Rectal smooth muscle tissue (tissue), 1 donor: ENCODE results near the gene MAP3K4.

ENCODE experiments used
- H3K27ac ChIP-seq: one replicate; pipeline ENCODE4 v1.7.0; 2013; ENCODE audit warnings: low read depth, low read length, inconsistent platforms
- H3K27me3 ChIP-seq: one replicate; pipeline ENCODE4 v1.7.0; 2013; ENCODE audit warnings: low read length; ENCODE audit not compliant: control insufficient read depth, insufficient read depth
- H3K36me3 ChIP-seq: one replicate; pipeline ENCODE4 v1.7.0; 2013; ENCODE audit warnings: low read length; ENCODE audit not compliant: control insufficient read depth, insufficient read depth
- H3K4me1 ChIP-seq: one replicate; pipeline ENCODE4 v1.7.0; 2013; ENCODE audit warnings: low read length; ENCODE audit not compliant: control insufficient read depth, insufficient read depth
- H3K4me3 ChIP-seq: one replicate; pipeline ENCODE4 v1.7.0; 2013; ENCODE audit warnings: low read length
- H3K9ac ChIP-seq: one replicate; pipeline ENCODE4 v1.7.0; 2013; ENCODE audit warnings: low read length

The MAP3K4 gene

DNA sequence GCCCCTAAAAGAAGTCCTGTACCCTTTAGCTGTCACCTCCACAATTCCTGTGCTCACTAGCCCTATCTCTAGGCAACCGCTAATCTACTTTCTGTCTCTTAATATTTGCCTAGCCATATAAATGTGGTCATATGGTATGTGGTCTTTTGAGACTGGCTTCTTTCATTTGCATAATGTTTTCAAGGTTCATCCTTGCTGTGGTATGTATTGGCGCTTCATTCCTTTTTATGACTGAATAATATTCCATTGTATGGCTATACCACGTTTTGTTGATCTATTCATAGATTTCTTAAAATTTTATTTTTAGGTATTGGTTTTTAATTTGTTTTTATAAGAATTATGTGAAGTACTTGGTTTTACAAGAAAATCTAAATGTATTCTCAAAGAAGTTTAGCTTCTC is 70.0 kb downstream of the MAP3K4 start:
- H3K4me1 ChIP-seq: no peaks in the 10 kb centered on the region
- H3K27me3 ChIP-seq: no peaks in the 10 kb centered on the region
- no peaks in the 10 kb centered on the region for H3K36me3 ChIP-seq
- no peak overlapping the region for H3K9ac ChIP-seq
- H3K27ac ChIP-seq: no peak overlapping the region
- no peak overlapping the region for H3K4me3 ChIP-seq

DNA sequence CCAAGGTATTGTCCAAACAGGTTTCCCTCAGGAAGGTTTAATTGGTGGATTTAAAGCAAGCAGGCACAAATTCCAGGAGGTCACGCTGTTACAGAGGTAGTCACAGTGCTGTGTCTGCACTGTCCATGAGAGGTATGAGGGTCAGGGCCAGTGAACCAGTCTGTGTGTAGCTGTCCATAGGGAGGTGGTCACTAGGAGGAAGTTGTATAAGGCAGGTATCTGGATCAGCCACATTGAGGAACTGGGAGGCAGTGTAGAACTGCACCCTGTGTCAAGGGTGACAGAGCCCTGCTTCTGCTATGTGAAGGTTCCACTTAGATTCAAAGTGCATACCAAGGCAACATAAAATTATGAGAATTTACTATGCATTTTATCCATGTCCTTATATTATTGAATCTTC is 73.3 kb downstream of the MAP3K4 start:
- Histone ChIP-seq H3K4me1 (no peaks in the 10 kb centered on the region), H3K27me3 (no peaks in the 10 kb centered on the region), H3K36me3 (no peaks in the 10 kb centered on the region), H3K27ac (no peak overlapping the region), H3K4me3 (no peak overlapping the region), H3K9ac (no peak overlapping the region)

DNA sequence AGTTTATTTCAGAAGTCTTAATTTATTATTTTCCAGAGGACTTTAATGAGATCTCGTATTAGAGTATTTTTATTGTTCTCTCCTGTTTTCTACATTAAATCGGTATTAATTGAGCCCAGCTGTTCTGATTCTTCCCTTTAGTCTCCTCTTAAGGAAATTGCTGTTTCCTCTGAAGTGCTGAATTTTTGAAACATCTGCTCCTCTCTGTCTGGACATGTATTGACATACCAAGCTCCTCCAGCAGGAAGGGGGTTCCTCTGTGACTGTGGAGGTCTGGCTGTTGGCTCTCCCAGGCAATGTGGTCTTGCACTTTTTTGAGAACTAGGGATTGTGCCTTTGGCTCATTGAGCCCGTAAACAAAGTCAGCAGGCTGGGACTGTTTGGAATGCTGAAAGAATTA is 74.9 kb downstream of the MAP3K4 start:
- Histone ChIP-seq H3K4me3 (no peak overlapping the region), H3K9ac (no peak overlapping the region), H3K36me3 (no peaks in the 10 kb centered on the region), H3K4me1 (no peaks in the 10 kb centered on the region), H3K27ac (no peak overlapping the region), H3K27me3 (no peaks in the 10 kb centered on the region)

DNA sequence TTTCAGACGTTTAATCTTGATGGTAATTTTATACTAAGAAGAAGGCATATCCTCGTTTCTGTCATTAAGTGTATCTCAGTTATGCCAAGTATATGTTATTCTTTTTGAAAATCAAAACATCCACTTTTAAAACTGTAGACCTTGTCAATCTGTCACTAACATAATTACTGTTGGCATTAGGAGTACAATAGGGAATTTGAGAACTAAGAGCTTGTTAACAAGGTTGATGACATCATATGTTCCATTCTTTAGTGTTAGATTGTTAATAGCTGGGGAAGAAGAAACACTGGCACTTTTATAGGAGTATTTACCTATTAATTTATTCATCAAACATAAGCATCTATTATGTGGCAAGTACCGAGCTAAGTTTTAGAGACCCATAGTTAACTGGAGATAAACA is 76.2 kb downstream of the MAP3K4 start:
- Histone ChIP-seq H3K27ac (no peak overlapping the region), H3K9ac (no peak overlapping the region), H3K4me3 (no peak overlapping the region), H3K4me1 (no peaks in the 10 kb centered on the region), H3K27me3 (no peaks in the 10 kb centered on the region), H3K36me3 (no peaks in the 10 kb centered on the region)

DNA sequence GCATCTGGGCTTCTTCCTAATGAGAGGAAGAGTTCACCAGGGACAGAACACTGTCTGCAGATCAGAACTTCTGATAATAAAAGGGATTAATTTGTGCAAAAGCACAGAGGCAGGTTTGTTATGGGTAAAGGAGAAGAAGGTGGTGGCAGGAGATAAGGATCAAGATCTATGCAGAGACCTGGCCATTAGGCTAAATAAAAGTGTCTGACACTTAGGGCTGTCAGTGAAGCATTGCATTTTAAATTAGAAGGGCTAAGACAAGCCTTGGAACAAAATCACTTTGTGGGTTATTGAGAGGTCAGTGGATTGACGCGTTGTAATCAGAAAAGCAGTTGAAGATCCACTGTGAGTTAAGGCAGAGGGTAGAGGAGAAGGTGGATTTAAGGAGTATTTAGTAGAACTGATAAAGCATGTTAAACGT is 76.8 kb downstream of the MAP3K4 start:
- H3K9ac ChIP-seq: no peak overlapping the region
- no peaks in the 10 kb centered on the region for H3K27me3 ChIP-seq
- no peak overlapping the region for H3K27ac ChIP-seq
- H3K36me3 ChIP-seq: no peaks in the 10 kb centered on the region
- H3K4me3 ChIP-seq: no peak overlapping the region
- no peaks in the 10 kb centered on the region for H3K4me1 ChIP-seq

DNA sequence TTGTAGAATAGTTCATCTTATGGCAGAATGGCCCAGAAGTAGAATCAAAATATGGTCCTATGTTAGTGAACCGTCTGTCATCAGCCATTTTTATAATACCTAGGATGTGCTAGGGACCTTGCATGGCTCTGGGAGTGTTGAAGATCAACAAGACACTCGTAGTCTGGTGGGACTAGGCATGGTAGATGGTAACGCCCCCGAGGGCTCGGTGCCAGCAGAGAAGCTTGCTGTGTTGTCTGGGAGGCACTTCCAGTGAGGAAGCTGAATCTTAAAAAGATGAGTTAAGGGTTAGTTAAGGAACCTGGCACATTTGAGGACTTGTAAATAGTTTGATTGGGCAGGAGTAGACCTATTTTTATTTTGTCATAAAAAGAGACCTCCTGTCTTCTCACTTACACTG is 82.4 kb downstream of the MAP3K4 start:
- H3K4me1 ChIP-seq: peaks cover 5% of the 10 kb centered on the region
- H3K4me3 ChIP-seq: no peak overlapping the region
- H3K9ac ChIP-seq: no peak overlapping the region
- no peak overlapping the region for H3K27ac ChIP-seq
- H3K36me3 ChIP-seq: peaks cover 3% of the 10 kb centered on the region
- no peaks in the 10 kb centered on the region for H3K27me3 ChIP-seq

DNA sequence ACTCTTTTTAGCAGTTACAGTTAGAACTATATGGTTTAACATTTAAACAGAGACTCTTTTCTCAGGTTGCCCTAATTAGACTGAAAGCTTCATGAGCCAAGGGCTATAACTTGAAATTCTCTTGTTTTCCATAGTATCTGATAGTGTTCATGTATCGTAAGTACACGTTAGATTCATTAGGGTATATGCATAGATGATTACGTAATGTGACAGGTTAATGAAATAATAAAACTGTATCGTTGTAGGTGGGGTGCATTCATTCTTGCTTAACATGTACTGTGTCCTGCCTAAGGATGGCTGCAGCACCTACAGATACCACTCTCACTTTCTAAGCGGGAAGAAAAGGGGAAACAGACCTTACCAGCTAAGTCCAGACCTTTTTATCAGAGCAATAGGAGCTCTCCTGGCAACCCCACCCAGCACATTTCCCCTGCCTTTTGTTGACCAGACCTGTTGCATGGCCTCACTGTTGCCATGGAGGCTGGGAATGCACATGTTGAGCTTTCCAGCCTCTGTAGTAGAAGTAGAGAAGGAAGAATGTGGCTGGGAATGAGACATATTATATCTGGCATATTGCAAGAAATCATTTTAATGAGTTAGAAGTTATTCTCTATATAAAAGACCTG is 83.0 kb downstream of the MAP3K4 start:
- H3K9ac ChIP-seq: no peak overlapping the region
- H3K4me1 ChIP-seq: peaks cover 5% of the 10 kb centered on the region
- H3K4me3 ChIP-seq: no peak overlapping the region
- no peak overlapping the region for H3K27ac ChIP-seq
- H3K27me3 ChIP-seq: no peaks in the 10 kb centered on the region
- peaks cover 3% of the 10 kb centered on the region for H3K36me3 ChIP-seq

DNA sequence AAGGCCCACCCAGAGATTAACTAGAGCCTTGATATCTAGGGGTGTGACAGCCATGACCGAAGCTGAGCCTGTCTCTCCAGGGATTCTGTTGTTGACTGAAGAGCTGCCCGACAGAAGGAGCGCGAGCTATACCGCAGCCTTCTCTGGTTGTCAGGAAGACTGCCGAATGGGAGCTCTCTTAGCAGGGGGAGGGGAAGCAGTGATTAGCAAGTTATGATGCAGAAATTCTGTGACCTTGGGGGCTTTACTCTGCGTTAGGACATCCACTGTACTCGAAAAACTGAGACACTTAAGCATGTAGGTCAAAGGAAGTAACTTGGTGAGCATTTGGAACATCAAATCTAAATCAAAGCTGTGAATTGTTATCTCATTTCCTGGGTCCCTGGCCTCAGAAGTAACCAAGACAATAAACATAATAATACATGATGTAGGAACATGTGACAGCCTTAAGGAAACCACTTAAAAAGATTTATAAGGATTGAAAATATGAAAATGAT is 84.7 kb downstream of the MAP3K4 start:
- H3K4me1 ChIP-seq: peaks cover 5% of the 10 kb centered on the region
- no peak overlapping the region for H3K27ac ChIP-seq
- no peak overlapping the region for H3K9ac ChIP-seq
- peaks cover 3% of the 10 kb centered on the region for H3K36me3 ChIP-seq
- H3K4me3 ChIP-seq: no peak overlapping the region
- H3K27me3 ChIP-seq: no peaks in the 10 kb centered on the region

DNA sequence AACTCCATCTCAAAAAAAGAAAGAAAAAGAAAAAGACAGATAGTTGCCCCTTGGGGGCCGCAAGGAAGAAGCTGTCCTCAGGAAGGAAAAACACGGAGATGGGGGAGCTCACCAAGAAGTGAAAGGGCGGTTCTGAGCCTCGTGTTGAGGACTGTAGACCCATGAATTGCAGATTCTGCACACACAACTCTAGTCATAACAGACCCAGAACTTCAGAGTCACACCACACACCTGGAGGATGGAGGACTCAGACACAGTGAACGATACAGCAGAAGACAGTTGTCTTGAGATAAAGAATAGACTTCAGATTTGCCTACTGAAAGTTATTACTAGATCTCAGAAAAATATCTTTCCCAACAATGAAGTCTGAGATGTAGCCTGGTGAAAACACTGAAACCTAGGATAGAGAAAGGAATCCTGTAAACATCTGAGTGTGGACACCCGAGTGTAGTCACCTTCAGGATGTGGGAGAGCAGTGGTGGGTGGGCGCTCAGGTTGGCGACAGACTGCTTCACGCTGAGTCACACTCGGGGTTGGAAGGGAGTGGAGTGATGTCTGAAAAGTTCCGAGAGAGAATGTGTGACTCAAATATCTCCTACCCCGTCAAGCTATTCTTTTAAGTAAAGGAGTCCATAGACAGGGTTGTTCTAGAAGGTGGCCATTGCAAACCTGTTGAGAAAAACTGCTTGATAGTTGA is 88.1 kb downstream of the MAP3K4 start:
- Histone ChIP-seq H3K27ac (no peak overlapping the region), H3K27me3 (no peaks in the 10 kb centered on the region), H3K4me3 (no peak overlapping the region), H3K4me1 (peaks cover under 1% of the 10 kb centered on the region), H3K9ac (no peak overlapping the region), H3K36me3 (peaks cover 10% of the 10 kb centered on the region)

DNA sequence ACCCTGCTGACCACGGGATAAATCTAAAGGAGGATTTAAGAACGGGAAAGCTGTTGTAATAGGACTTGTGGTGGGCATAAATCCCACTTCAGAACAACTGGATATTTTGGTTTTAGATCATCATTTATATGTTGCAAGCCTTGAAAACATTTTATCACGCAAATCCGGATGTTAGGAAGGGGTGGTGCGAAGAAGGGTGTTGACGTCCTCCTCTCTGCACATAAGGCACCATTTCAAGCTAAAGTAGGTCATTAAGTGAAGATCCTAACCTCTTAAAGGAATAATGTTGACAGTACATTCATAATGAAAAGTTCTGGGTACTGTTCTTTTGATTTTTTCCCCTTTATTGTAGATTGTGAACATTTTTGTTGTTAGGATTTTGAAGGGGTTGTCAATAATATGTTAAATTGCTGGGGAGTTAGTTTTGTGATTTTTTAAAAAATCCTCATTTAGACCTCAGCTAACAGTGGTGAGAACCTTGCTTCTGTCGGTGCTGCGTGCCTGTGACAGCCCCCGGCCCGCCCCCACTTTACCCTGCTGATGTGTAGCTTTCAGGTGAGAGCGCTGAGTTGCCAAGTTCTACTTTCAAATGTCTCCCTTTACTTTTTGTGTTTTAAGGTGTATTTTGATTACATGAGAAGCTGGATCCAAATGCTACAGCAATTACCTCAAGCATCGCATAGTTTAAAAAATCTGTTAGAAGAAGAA is 88.8 kb downstream of the MAP3K4 start:
- H3K4me3 ChIP-seq: no peak overlapping the region
- no peak overlapping the region for H3K9ac ChIP-seq
- peaks cover 10% of the 10 kb centered on the region for H3K36me3 ChIP-seq
- H3K4me1 ChIP-seq: no peaks in the 10 kb centered on the region
- H3K27ac ChIP-seq: no peak overlapping the region
- H3K27me3 ChIP-seq: no peaks in the 10 kb centered on the region

DNA sequence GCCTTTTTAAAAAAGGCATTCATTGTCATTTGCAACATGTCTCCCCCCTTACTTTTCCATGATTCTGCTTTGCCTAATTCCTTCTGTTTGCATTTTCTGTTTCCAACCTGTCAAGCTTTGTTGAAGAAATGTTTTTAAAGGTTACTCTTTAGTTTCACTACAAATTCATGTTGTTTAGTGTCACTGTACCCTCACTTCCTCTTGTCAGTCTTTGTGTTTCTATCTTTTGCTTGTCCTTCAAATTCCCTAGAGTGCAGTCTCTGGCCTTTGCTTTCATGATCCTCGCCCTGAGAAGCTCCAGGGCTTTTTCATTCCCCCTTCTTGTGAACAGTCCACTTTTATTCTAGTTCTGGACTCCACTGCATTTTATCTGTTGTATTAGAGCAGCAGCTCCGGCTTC is 90.6 kb downstream of the MAP3K4 start:
- Histone ChIP-seq H3K9ac (no peak overlapping the region), H3K27ac (no peak overlapping the region), H3K36me3 (peaks cover 14% of the 10 kb centered on the region), H3K4me3 (no peak overlapping the region), H3K4me1 (no peaks in the 10 kb centered on the region), H3K27me3 (no peaks in the 10 kb centered on the region)

DNA sequence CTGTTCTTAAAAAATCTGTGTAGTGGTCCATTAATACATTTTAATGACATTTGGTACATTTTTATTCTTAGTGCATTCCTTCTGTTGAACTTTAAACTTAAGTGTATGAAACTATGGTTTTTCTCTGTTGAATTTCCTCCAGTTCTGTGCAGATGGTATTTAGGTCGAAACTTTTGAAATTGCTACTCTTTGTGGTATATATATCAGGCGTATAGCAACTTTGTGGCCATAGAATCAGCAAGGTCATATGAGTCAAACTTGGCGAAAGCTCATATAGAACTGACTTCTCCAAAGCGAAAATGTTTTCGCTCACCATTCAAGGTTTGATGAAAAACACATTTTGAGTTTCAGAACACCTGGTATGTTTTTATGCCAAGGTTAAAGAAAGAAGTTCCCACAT is 93.7 kb downstream of the MAP3K4 start:
- Histone ChIP-seq H3K27ac (no peak overlapping the region), H3K4me3 (no peak overlapping the region), H3K9ac (no peak overlapping the region), H3K4me1 (no peaks in the 10 kb centered on the region), H3K36me3 (peaks cover 23% of the 10 kb centered on the region), H3K27me3 (no peaks in the 10 kb centered on the region)
